Glomerular visceral epithelial cell (primary cell): ENCODE data around the gene MGAT3.
"Not testable (repeated sequence)": the region's sequence is repeated elsewhere in the genome, so short reads cannot be mapped to it uniquely, and the experiment has no call there.

ENCODE experiments used
- DNase-seq: peaks from one replicate; pipeline ENCODE4 v3.0.0-alpha.2; 2016; ENCODE audit errors: extremely low spot score

Gene MGAT3

GRCh38 chr22:39513791-39514190 lies 57.0 kb downstream of the MGAT3 start:
- DNase-seq = no peak

- no peak for DNase-seq
Observed at GRCh38 chr22:39514373-39514973, 57.7 kb downstream of the MGAT3 start.

- no peak for DNase-seq
Observed at GRCh38 chr22:39515266-39516050, 58.6 kb downstream of the MGAT3 start.

- DNase-seq = no peak
Observed at GRCh38 chr22:39517470-39517869, 60.7 kb downstream of the MGAT3 start.

- no peak for DNase-seq
Observed at GRCh38 chr22:39518144-39518786, 61.5 kb downstream of the MGAT3 start.

- DNase-seq = peak; percentile 36
Observed at GRCh38 chr22:39518996-39519680, 62.3 kb downstream of the MGAT3 start.

GRCh38 chr22:39519681-39520225 lies 62.9 kb downstream of the MGAT3 start:
- peak; percentile 97 for DNase-seq

GRCh38 chr22:39520226-39521105 lies 63.7 kb downstream of the MGAT3 start, which contains the start of gene ATF4:
Gene ATF4 (plus strand): TSS chr22:39520562. CDS start chr22:39521446, 884 bp downstream.
- DNase-seq = peak; percentile 71

GRCh38 chr22:39521106-39521885 lies 64.5 kb downstream of the MGAT3 start:
- DNase-seq = not testable (repeated sequence)

GRCh38 chr22:39522091-39522490 lies 65.3 kb downstream of the MGAT3 start:
- not testable (repeated sequence) for DNase-seq

GRCh38 chr22:39522567-39523300 lies 65.9 kb downstream of the MGAT3 start:
- DNase-seq = peak; percentile 57

- peak; percentile 47 for DNase-seq
Observed at GRCh38 chr22:39524089-39524752, 67.4 kb downstream of the MGAT3 start.

- peak; percentile 23 for DNase-seq
Observed at GRCh38 chr22:39524753-39525657, 68.2 kb downstream of the MGAT3 start.

- peak; percentile 18 for DNase-seq
Observed at GRCh38 chr22:39525658-39525975, 68.8 kb downstream of the MGAT3 start.

- DNase-seq = no peak
Observed at GRCh38 chr22:39526736-39527171, 69.9 kb downstream of the MGAT3 start.

GRCh38 chr22:39527481-39527961 lies 70.7 kb downstream of the MGAT3 start:
- DNase-seq = no peak

- no peak for DNase-seq
Observed at GRCh38 chr22:39528080-39528661, 71.4 kb downstream of the MGAT3 start.
